ENCODE results near the gene EIF5AL1.

Gene EIF5AL1

GRCh38 chr10:79487296-79488194, 24.8 kb upstream of the EIF5AL1 start:
- TF ChIP-seq CTCF (IDR thresholded peaks at IDR 0.05; ENCODE audit: borderline replicate concordance, insufficient read depth, low read depth, low read length) = peak; percentile 88
- H3K4me3 ChIP-seq (ENCODE audit: low read depth, low read length) = no peak overlapping the region

GRCh38 chr10:79488336-79488735, 24.0 kb upstream of the EIF5AL1 start:
- TF ChIP-seq CTCF (IDR thresholded peaks at IDR 0.05; ENCODE audit: borderline replicate concordance, insufficient read depth, low read depth, low read length) = no peak
- H3K4me3 ChIP-seq (ENCODE audit: low read depth, low read length) = no peak overlapping the region

- TF ChIP-seq CTCF (IDR thresholded peaks at IDR 0.05; ENCODE audit: borderline replicate concordance, insufficient read depth, low read depth, low read length) = no peak
- no peak overlapping the region for H3K4me3 ChIP-seq (ENCODE audit: low read depth, low read length)
Observed at GRCh38 chr10:79488870-79489269, 23.5 kb upstream of the EIF5AL1 start.

- H3K4me3 ChIP-seq (ENCODE audit: low read depth, low read length) = no peak overlapping the region
- no peak for TF ChIP-seq CTCF (IDR thresholded peaks at IDR 0.05; ENCODE audit: borderline replicate concordance, insufficient read depth, low read depth, low read length)
Observed at GRCh38 chr10:79490400-79491142, 21.8 kb upstream of the EIF5AL1 start.

- H3K4me3 ChIP-seq (ENCODE audit: low read depth, low read length) = no peak overlapping the region
- TF ChIP-seq CTCF (IDR thresholded peaks at IDR 0.05; ENCODE audit: borderline replicate concordance, insufficient read depth, low read depth, low read length) = peak; percentile 42; the same call in 1 of the 2 replicates
Observed at GRCh38 chr10:79491143-79491835, 21.0 kb upstream of the EIF5AL1 start.

- no peak overlapping the region for H3K4me3 ChIP-seq (ENCODE audit: low read depth, low read length)
- TF ChIP-seq CTCF (IDR thresholded peaks at IDR 0.05; ENCODE audit: borderline replicate concordance, insufficient read depth, low read depth, low read length) = no peak
Observed at GRCh38 chr10:79492256-79492655, 20.1 kb upstream of the EIF5AL1 start.

Data from GM12875 (cell line).